Natural killer cell treated with Interleukin-12 subunit alpha and Interleukin-12 subunit beta and Interleukin-15 and Interleukin-18, amount 100 ng/mL, for 72 hours (primary cell): ENCODE measurements around the gene KIZ. TPM values are rescaled to one million over a fixed set of nuclear protein-coding genes. Genes with fewer than 3 reads are reported as not detected.

Source experiments
- ATAC-seq, 2 donors: fragments of 150-1000 bp; cut with Tn5 transposase in 1 of 2; sonication (Bioruptor Pico), chemical (Tn5 transposase) in 1 of 2; 2 replicates each; pipeline ENCODE4 v1.10.0; 2021
- DNase-seq: peaks from one replicate; pipeline ENCODE4 v3.0.0; 2022; ENCODE audit warnings: low spot score
- H3K27ac Mint-ChIP-seq, 2 donors: 1 replicate in 1 of 2; 2 replicates in 1 of 2; pipeline ENCODE4 v1.8.0; 2022; ENCODE audit warnings: mixed read lengths in 2 of 2, mild to moderate bottlenecking in 1 of 2, moderate library complexity in 1 of 2
- H3K27me3 Mint-ChIP-seq, 2 donors: 1 replicate in 1 of 2; 2 replicates in 1 of 2; pipeline ENCODE4 v1.8.0; 2022; ENCODE audit warnings: mixed read lengths in 2 of 2
- H3K36me3 Mint-ChIP-seq: one replicate; pipeline ENCODE4 v1.8.0; 2022; ENCODE audit warnings: mixed read lengths
- H3K4me1 Mint-ChIP-seq, 2 donors: 1 replicate in 1 of 2; 2 replicates in 1 of 2; pipeline ENCODE4 v1.8.0; 2022; ENCODE audit warnings: low read depth in 2 of 2, mixed read lengths in 2 of 2, mild to moderate bottlenecking in 1 of 2
- H3K4me3 Mint-ChIP-seq: one replicate; pipeline ENCODE4 v1.8.0; 2022; ENCODE audit warnings: mixed read lengths
- H3K9me3 Mint-ChIP-seq: 2 replicates; pipeline ENCODE4 v1.8.0; 2022; ENCODE audit warnings: mixed read lengths
- total RNA-seq, 2 donors: library from RNA; stranded (reverse); gene quantifications; one replicate each; pipeline ENCODE4 v1.2.3, GENCODE V29; 2022

Gene KIZ
- total RNA-seq, 2 donors from 2014 or later, result 10.5 to 20.6 TPM

GRCh38 chr20:21270806-21271205 is 144.9 kb downstream of the KIZ start:
- DNase-seq, result no peak
- H3K4me3 Mint-ChIP-seq, result no peak overlapping the region
- no peaks in the 10 kb centered on the region for H3K36me3 Mint-ChIP-seq

GRCh38 chr20:21272279-21272678 is 146.4 kb downstream of the KIZ start:
- no peaks in the 10 kb centered on the region for H3K4me1 Mint-ChIP-seq
- H3K27me3 Mint-ChIP-seq, result peaks cover 13 to 14% of the 10 kb centered on the region in 2 donors
- no peak for ATAC-seq

More at GRCh38 chr20:21270806-21271205, 144.9 kb downstream of the KIZ start:
- Mint-ChIP-seq H3K27me3 (peaks cover 14 to 16% of the 10 kb centered on the region in 2 donors), H3K4me1 (no peaks in the 10 kb centered on the region), H3K9me3 (no peaks in the 10 kb centered on the region), H3K27ac (no peak overlapping the region)
- ATAC-seq, result no peak

DNA sequence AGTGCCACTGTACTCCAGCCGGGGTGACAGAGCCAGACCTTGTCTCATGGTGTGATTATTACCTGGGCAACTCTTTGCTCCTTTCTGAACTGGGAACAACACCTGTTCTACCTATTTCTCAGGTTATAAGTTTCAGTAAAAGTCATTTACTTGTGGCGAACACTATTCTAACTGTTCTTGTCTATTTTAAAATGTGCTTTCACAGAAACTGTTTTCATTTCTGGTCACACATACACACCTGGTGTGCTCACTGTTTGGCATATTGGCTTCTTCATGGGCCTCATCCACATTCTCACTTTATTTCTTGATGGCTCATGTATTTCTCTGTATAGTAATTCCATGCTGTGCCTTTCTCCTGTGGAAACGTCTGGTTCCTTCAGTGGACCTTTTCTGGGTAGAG is 146.8 kb downstream of the KIZ start:
- no peaks in the 10 kb centered on the region for H3K4me1 Mint-ChIP-seq
- ATAC-seq (no peak), DNase-seq (no peak)
- H3K27ac Mint-ChIP-seq, result no peak overlapping the region
- peaks cover 13 to 14% of the 10 kb centered on the region in 2 donors for H3K27me3 Mint-ChIP-seq
- no peaks in the 10 kb centered on the region for H3K36me3 Mint-ChIP-seq
- no peaks in the 10 kb centered on the region for H3K9me3 Mint-ChIP-seq
- H3K4me3 Mint-ChIP-seq, result no peak overlapping the region

More at GRCh38 chr20:21272279-21272678, 146.4 kb downstream of the KIZ start:
- Mint-ChIP-seq H3K27ac (no peak overlapping the region), H3K36me3 (no peaks in the 10 kb centered on the region), H3K4me3 (no peak overlapping the region), H3K9me3 (no peaks in the 10 kb centered on the region)
- no peak for DNase-seq

- Mint-ChIP-seq H3K4me1 (no peaks in the 10 kb centered on the region), H3K27me3 (peaks cover 18 to 23% of the 10 kb centered on the region in 2 donors), H3K4me3 (no peak overlapping the region), H3K36me3 (no peaks in the 10 kb centered on the region), H3K9me3 (no peaks in the 10 kb centered on the region), H3K27ac (no peak overlapping the region)
- no peak for DNase-seq
- no peak for ATAC-seq
These were observed 148.0 kb downstream of the KIZ start for GRCh38 chr20:21273755-21274386.

DNA sequence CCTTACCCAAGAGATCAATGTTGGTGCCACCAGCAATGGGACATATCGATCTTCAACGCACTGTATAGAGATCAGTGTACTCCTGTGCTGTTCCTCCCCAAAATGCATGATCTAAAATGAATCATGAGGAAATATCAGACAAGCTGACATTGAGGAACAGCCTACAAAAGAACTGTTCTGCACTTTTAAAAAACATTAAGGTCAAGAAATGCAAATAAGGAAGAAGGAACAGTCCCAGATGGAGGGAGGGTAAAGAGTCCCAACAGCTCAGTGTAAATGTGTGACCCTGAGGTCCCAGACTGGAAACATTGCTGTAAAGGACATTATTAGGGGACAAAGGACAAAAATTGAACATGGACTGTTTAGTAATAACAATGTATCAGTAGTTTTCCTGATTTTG is 152.9 kb downstream of the KIZ start:
- H3K9me3 Mint-ChIP-seq, result no peaks in the 10 kb centered on the region
- DNase-seq, result no peak
- peaks cover 26 to 43% of the 10 kb centered on the region in 2 donors for H3K27me3 Mint-ChIP-seq
- no peak overlapping the region for H3K4me3 Mint-ChIP-seq
- H3K27ac Mint-ChIP-seq, result no peak overlapping the region
- H3K4me1 Mint-ChIP-seq, result peaks cover 4% of the 10 kb centered on the region in 2 donors
- H3K36me3 Mint-ChIP-seq, result no peaks in the 10 kb centered on the region
- no peak for ATAC-seq

GRCh38 chr20:21279706-21280521 is 154.0 kb downstream of the KIZ start:
- no peak for ATAC-seq
- H3K4me1 Mint-ChIP-seq, result peaks cover 4% of the 10 kb centered on the region in 2 donors
- no peaks in the 10 kb centered on the region for H3K36me3 Mint-ChIP-seq
- no peaks in the 10 kb centered on the region for H3K9me3 Mint-ChIP-seq
- no peak overlapping the region for H3K4me3 Mint-ChIP-seq
- H3K27me3 Mint-ChIP-seq, result peaks cover 29 to 40% of the 10 kb centered on the region in 2 donors
- no peak for DNase-seq
- no peak overlapping the region for H3K27ac Mint-ChIP-seq

GRCh38 chr20:21280522-21281016 is 154.7 kb downstream of the KIZ start:
- DNase-seq (no peak), ATAC-seq (no peak)
- Mint-ChIP-seq H3K4me1 (peaks cover 4% of the 10 kb centered on the region in 2 donors), H3K9me3 (no peaks in the 10 kb centered on the region), H3K4me3 (no peak overlapping the region), H3K36me3 (no peaks in the 10 kb centered on the region), H3K27ac (no peak overlapping the region), H3K27me3 (peaks cover 33 to 40% of the 10 kb centered on the region in 2 donors)

DNA sequence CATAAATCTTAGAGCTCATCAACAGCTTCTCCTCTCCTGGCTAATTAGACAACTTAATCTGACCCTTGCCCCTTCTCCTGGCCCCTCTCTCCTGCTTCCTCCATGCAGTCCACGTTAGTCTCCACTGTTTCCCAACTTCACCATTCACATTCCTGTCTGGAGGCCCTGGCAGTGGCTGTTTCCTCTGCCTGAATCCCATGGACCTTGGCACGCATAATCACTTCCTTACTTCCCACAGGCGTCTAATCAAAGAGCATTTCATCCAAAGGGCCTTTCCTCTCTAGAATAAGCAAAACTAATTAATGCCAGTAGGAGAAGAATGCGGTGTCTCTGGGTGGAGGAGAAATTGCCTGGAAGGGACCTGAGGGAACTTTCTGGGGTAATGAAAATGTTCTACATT is 160.9 kb downstream of the KIZ start:
- no peak overlapping the region for H3K27ac Mint-ChIP-seq
- DNase-seq (no peak), ATAC-seq (no peak)
- no peaks in the 10 kb centered on the region for H3K9me3 Mint-ChIP-seq
- no peak overlapping the region for H3K4me3 Mint-ChIP-seq
- no peaks in the 10 kb centered on the region for H3K4me1 Mint-ChIP-seq
- no peaks in the 10 kb centered on the region for H3K36me3 Mint-ChIP-seq
- H3K27me3 Mint-ChIP-seq, result peaks cover 42 to 52% of the 10 kb centered on the region in 2 donors

DNA sequence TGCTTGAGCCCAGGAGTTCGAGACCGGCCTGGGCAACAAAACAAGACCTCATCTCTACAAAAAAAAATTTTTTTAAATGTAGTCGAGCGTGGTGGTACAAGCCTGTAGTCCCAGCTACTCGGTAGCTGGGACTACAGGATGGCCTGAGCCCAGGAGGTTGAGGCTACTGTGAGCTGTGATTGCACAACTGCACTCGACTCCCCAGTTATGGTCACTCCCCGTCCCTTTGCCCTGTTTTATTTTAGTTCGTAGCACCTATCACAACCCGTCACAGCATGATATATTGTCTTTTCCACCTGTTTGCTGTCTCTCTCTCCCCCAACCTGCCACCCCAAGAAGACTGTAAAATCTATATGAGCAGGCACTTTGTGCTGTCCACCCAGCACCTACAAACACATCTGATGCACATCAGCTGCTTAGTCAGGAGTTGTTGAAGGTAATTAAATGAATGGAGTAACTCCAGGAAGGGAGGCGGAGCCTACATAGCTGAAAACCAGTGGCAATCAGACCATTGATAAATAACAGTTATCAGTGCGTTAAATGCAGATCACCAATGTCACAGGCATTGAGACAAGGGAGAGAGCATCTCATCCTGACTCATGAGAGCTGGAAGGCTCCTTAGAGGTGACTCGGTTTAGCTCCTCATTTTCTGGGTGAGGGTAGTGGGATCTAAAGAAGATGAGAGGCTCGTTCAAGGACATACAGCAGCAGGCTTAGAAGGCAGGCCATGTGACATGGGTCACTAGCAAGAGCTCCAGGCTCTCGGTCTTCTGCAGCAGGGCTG is 162.9 kb downstream of the KIZ start:
- no peaks in the 10 kb centered on the region for H3K9me3 Mint-ChIP-seq
- ATAC-seq (no peak), DNase-seq (no peak)
- peaks cover 39 to 40% of the 10 kb centered on the region in 2 donors for H3K27me3 Mint-ChIP-seq
- H3K4me3 Mint-ChIP-seq, result no peak overlapping the region
- no peak overlapping the region for H3K27ac Mint-ChIP-seq
- H3K4me1 Mint-ChIP-seq, result no peaks in the 10 kb centered on the region
- H3K36me3 Mint-ChIP-seq, result no peaks in the 10 kb centered on the region

DNA sequence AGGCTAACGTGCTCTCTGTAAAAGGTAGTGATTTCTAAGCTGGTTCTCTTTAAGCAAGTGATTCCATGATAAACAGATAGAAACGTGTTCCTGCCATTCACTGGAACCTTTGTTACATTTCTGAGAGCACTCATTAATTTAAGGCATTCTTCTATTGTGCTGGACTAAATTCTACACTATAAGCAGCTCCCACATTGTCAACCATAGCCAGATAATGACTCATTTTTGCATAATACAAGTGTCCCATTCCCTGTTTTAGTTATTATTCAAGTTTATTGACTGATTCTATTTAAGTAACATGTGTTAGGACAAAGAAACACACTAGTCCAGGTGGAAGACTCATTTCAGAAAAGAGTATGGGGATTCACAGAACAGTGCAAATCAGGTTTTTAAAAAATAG is 163.8 kb downstream of the KIZ start:
- Mint-ChIP-seq H3K9me3 (no peaks in the 10 kb centered on the region), H3K27ac (no peak overlapping the region), H3K27me3 (peaks cover 36 to 40% of the 10 kb centered on the region in 2 donors), H3K4me3 (no peak overlapping the region), H3K4me1 (no peaks in the 10 kb centered on the region), H3K36me3 (no peaks in the 10 kb centered on the region)
- DNase-seq (no peak), ATAC-seq (no peak)

DNA sequence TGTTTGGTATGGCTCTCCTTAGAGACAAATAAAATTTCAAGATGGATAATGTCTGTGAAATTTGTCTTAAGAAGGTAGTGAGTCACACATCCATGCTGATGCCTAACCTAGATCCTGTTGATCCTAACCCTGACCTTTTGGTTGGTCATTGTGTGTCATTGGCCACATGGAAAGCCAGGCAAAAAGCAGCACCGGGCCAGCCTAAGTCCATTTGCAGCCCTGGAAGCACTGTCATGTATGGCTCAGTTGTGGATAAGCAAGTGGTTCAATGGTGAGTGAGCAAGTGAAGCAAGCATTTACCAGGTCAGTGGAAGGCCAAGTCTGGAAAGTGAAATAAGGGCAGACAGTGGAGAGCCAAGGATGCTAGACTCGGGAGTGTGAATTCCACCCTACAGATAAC is 165.1 kb downstream of the KIZ start:
- Mint-ChIP-seq H3K27me3 (peaks cover 30 to 31% of the 10 kb centered on the region in 2 donors), H3K4me3 (no peak overlapping the region), H3K9me3 (no peaks in the 10 kb centered on the region), H3K36me3 (no peaks in the 10 kb centered on the region), H3K4me1 (no peaks in the 10 kb centered on the region), H3K27ac (no peak overlapping the region)
- DNase-seq (no peak), ATAC-seq (no peak)

GRCh38 chr20:21294755-21295154 is 168.9 kb downstream of the KIZ start:
- Mint-ChIP-seq H3K9me3 (no peaks in the 10 kb centered on the region), H3K27ac (no peak overlapping the region), H3K36me3 (no peaks in the 10 kb centered on the region), H3K4me1 (no peaks in the 10 kb centered on the region), H3K27me3 (peaks cover 19 to 24% of the 10 kb centered on the region in 2 donors), H3K4me3 (no peak overlapping the region)
- DNase-seq (no peak), ATAC-seq (no peak)
